Testis (tissue), 2 donors: Measurements from ENCODE around the gene FBXO31.

Experiments used
- POLR2A ChIP-seq: fragments of 450-650 bp; IDR thresholded peaks from one replicate; pipeline ENCODE4 v1.6.1; 2017; ENCODE audit warnings: antibody characterized with exemption, mild to moderate bottlenecking, moderate library complexity
- TF ChIP-seq, protein P1 (sequence below), 3 experiments: fragments of 450-650 bp in 2 of 3; fragments of 200-600 bp in 1 of 3; sonication (generic) in 1 of 3; IDR thresholded peaks; one replicate each; pipeline ENCODE4 v1.5.1; 2016 to 2019; ENCODE audit warnings: antibody characterized with exemption in 3 of 3, mild to moderate bottlenecking in 2 of 3, moderate library complexity in 1 of 3

DNA sequence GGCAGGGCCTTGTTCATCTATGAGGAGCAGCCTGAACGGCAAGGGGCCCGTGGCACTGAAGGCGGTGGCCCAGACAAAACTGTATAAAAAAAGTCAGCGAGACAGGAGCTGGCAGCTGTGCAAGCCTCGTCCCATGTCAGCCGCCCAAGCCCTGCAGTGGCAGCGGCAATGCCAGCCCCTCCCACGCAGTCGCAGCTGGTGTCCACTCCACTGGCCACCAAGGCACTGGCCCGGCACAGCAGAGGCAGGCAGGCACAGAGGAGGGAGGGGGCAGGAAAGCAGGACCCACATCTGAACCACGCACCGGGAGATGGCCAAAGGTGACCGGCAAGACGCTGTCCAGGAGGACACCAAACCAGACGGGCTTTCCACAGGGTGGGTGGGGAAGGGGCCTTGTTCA, 50.5 kb downstream of the FBXO31 start:
- TF ChIP-seq, protein P1, sequence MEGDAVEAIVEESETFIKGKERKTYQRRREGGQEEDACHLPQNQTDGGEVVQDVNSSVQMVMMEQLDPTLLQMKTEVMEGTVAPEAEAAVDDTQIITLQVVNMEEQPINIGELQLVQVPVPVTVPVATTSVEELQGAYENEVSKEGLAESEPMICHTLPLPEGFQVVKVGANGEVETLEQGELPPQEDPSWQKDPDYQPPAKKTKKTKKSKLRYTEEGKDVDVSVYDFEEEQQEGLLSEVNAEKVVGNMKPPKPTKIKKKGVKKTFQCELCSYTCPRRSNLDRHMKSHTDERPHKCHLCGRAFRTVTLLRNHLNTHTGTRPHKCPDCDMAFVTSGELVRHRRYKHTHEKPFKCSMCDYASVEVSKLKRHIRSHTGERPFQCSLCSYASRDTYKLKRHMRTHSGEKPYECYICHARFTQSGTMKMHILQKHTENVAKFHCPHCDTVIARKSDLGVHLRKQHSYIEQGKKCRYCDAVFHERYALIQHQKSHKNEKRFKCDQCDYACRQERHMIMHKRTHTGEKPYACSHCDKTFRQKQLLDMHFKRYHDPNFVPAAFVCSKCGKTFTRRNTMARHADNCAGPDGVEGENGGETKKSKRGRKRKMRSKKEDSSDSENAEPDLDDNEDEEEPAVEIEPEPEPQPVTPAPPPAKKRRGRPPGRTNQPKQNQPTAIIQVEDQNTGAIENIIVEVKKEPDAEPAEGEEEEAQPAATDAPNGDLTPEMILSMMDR (IDR thresholded peaks at IDR 0.05), result no peak
- no peak for TF ChIP-seq POLR2A
